K562 (cell line): ENCODE measurements around the gene RRH. TPM values are rescaled to one million over a fixed set of nuclear protein-coding genes. Genes with fewer than 3 reads are reported as not detected.

Experiments
- ELF1 ChIP-seq: fragments of 200-800 bp; sonication (Bioruptor generic); IDR thresholded peaks from 2 replicates; pipeline ENCODE4 v1.6.1; 2016; ENCODE audit warnings: missing genetic modification characterization, missing compliant biosample characterization
- EP400 ChIP-seq: fragments of 450-650 bp; IDR thresholded peaks from 2 replicates; pipeline ENCODE4 v1.6.1; 2017; ENCODE audit warnings: antibody characterized with exemption, mild to moderate bottlenecking, moderate library complexity
- FOXM1 ChIP-seq, 2 experiments: fragments of 450-650 bp in 1 of 2; sonication (generic) in 1 of 2; formaldehyde crosslinking in 1 of 2; IDR thresholded peaks; 2 replicates each; pipeline versions ENCODE4 v1.6.1 to v1.9.0; 2017 to 2022; ENCODE audit warnings: low read depth in 2 of 2, mild to moderate bottlenecking in 2 of 2, missing genetic modification reagents in 1 of 2, moderate library complexity in 1 of 2
- HIVEP1 ChIP-seq: fragments of 250-450 bp; sonication (Bioruptor Pico); IDR thresholded peaks from 2 replicates; pipeline ENCODE4 v1.4.0; 2020; ENCODE audit warnings: mild to moderate bottlenecking
- HNRNPH1 ChIP-seq: fragments of 200-400 bp; formaldehyde crosslinking; optimal IDR thresholded peaks from 2 replicates; pipeline ENCODE3; 2017; ENCODE audit warnings: low read depth, mild to moderate bottlenecking, low read length, moderate library complexity
- MCM5 ChIP-seq: fragments of 450-650 bp; IDR thresholded peaks from 2 replicates; pipeline ENCODE4 v1.6.1; 2016; ENCODE audit warnings: low read depth
- PHF8 ChIP-seq: fragments of 200-600 bp; sonication (generic); IDR thresholded peaks from 2 replicates; pipeline ENCODE4 v1.6.1; 2012; ENCODE audit warnings: mixed run types, mild to moderate bottlenecking, inconsistent platforms, low read length, moderate library complexity, borderline replicate concordance
- RBM17 ChIP-seq: fragments of 200-400 bp; formaldehyde crosslinking; IDR thresholded peaks from 2 replicates; pipeline ENCODE4 v1.6.1; 2017; ENCODE audit warnings: low read depth, mild to moderate bottlenecking, low read length, borderline replicate concordance
- RBM22 ChIP-seq: fragments of 200-400 bp; formaldehyde crosslinking; IDR thresholded peaks from 2 replicates; pipeline ENCODE4 v1.6.1; 2018; ENCODE audit warnings: low read length, low read depth; ENCODE audit not compliant: poor library complexity, severe bottlenecking
- SRSF1 ChIP-seq: fragments of 200-400 bp; formaldehyde crosslinking; IDR thresholded peaks from 2 replicates; pipeline ENCODE4 v1.6.1; 2017; ENCODE audit warnings: mild to moderate bottlenecking, low read depth, low read length, moderate library complexity
- TCF7 ChIP-seq: sonication (generic); IDR thresholded peaks from 2 replicates; pipeline ENCODE4 v1.6.1; 2016; ENCODE audit warnings: antibody characterized with exemption, borderline replicate concordance
- TRIM28 ChIP-seq: fragments of 450-650 bp; IDR thresholded peaks from 2 replicates; pipeline ENCODE4 v1.6.1; 2017
- ZBED1 ChIP-seq: IDR thresholded peaks from 2 replicates; pipeline ENCODE4 v1.6.1; 2014
- ZFP30 ChIP-seq: fragments of 250-450 bp; sonication (Bioruptor Pico); IDR thresholded peaks from 2 replicates; pipeline ENCODE4 v1.8.0; 2022; ENCODE audit warnings: moderate library complexity, mild to moderate bottlenecking, inconsistent platforms, borderline replicate concordance
- ZNF431 ChIP-seq: sonication (generic); formaldehyde crosslinking; IDR thresholded peaks from 2 replicates; pipeline ENCODE4 v1.8.0; 2022; ENCODE audit warnings: mild to moderate bottlenecking, missing genetic modification reagents
- ZNF445 ChIP-seq: fragments of 250-450 bp; sonication (Bioruptor Pico); IDR thresholded peaks from 2 replicates; pipeline ENCODE4 v1.4.0; 2020; ENCODE audit warnings: low read depth, mild to moderate bottlenecking, moderate library complexity
- ZNF778 ChIP-seq: fragments of 450-650 bp; formaldehyde crosslinking; IDR thresholded peaks from 2 replicates; pipeline ENCODE4 v1.4.0; 2020; ENCODE audit warnings: mild to moderate bottlenecking, moderate library complexity
- polyA plus RNA-seq, 8 experiments: library from polyadenylated mRNA; depleted of rRNA in 4 of 8; stranded (reverse) in 5 of 8; unstranded in 3 of 8; fragments of >200 nt; fragmentation: Nextera tagmentation in 2 of 8; fragmentation: Illumina TruSeq in 1 of 8; extraction: Ambion mirVana in 2 of 8; extraction: Trizol in 1 of 8; gene quantifications; 2 replicates each; pipeline versions ENCODE4 v1.2.1 to v1.2.3, GENCODE V29; 2011 to 2014; ENCODE audit warnings: inconsistent platforms in 1 of 8, missing spikeins in 1 of 8
- total RNA-seq, 7 experiments: library from RNA; depleted of rRNA in 6 of 7; stranded (reverse); fragments of >200 nt in 6 of 7; fragmentation: Illumina TruSeq in 2 of 7; extraction: Trizol in 2 of 7; gene quantifications; 2 replicates each; pipeline versions ENCODE4 v1.2.1 to v1.2.3, GENCODE V29; 2011 to 2021; ENCODE audit warnings: low replicate concordance in 1 of 7
- TF ChIP-seq, protein P1 (sequence below): fragments of 250-450 bp; sonication (Bioruptor Pico); IDR thresholded peaks from 2 replicates; pipeline ENCODE4 v1.8.0; 2022; ENCODE audit warnings: inconsistent platforms, mild to moderate bottlenecking, moderate library complexity, borderline replicate concordance
- TF ChIP-seq, protein P2 (sequence below): fragments of 450-650 bp; conservative IDR thresholded peaks from 2 replicates; pipeline ENCODE4 v1.6.1; 2016; ENCODE audit warnings: missing genetic modification characterization, low read depth, mild to moderate bottlenecking, control low read depth, missing compliant biosample characterization
- TF ChIP-seq, protein P3 (sequence below): fragments of 450-650 bp; IDR thresholded peaks from 2 replicates; pipeline ENCODE4 v1.7.0; 2016; ENCODE audit warnings: borderline replicate concordance

RRH gene
- total and polyA plus RNA-seq, 9 of the 15 experiments (the other 6 are each of a cell fraction or from before 2014, with no cell fraction given), result 0.04 to 0.31 (median 0.12) TPM; not detected in 3

DNA sequence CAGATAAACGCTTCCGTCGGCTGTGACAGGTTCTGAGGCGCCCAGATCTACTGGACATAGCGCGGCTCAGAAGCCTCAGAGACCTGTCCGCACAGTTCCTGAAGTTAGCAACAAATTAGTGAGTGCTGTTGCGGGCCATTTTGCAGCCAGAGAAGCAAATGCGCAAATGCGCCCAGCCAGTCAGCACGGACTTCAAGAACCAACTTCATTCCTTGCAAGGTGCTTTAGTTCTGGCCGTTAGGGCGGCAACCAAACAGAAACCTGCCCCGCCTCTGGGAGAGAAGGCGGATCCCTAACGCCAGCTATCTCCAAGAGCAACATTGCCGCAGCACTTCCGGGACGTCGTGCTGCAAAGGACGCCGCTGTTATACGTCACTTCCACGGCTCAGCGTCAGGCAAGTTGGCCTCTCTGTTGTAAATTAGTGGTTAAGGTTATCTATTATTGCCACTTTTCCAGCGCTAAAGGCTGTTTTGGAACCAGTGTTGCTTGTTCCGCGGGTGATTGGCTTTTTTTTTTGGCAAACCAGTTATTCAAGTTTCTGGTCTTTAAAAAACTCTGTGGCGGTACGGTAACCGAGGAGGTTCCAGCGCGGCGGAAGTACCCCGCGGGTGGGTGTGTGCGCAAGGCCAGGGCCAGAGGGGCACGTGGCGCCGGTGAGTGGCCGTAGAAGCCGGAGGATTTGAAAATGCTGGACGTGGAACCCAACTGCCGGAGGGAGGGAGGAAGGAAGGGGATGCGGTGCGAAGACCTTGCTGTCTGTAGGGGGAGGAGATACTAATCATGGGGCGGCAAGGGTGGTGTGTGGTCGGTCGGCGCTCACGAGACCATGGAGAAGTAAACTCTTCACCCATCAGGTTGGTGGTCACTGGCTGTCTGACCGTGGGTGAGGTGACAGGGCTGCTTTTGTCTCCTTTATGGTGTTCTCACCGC is 12.4 kb upstream of the RRH start, which contains the start of gene GAR1 (continued):
- TF ChIP-seq EP400, result peak; percentile 98
- TF ChIP-seq, protein P1, sequence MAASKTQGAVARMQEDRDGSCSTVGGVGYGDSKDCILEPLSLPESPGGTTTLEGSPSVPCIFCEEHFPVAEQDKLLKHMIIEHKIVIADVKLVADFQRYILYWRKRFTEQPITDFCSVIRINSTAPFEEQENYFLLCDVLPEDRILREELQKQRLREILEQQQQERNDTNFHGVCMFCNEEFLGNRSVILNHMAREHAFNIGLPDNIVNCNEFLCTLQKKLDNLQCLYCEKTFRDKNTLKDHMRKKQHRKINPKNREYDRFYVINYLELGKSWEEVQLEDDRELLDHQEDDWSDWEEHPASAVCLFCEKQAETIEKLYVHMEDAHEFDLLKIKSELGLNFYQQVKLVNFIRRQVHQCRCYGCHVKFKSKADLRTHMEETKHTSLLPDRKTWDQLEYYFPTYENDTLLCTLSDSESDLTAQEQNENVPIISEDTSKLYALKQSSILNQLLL (CRISPR knock-in tag), result no peak
- no peak for TF ChIP-seq HIVEP1 (CRISPR knock-in tag)
- no peak for TF ChIP-seq ZNF445 (CRISPR knock-in tag)
- TF ChIP-seq, protein P2, sequence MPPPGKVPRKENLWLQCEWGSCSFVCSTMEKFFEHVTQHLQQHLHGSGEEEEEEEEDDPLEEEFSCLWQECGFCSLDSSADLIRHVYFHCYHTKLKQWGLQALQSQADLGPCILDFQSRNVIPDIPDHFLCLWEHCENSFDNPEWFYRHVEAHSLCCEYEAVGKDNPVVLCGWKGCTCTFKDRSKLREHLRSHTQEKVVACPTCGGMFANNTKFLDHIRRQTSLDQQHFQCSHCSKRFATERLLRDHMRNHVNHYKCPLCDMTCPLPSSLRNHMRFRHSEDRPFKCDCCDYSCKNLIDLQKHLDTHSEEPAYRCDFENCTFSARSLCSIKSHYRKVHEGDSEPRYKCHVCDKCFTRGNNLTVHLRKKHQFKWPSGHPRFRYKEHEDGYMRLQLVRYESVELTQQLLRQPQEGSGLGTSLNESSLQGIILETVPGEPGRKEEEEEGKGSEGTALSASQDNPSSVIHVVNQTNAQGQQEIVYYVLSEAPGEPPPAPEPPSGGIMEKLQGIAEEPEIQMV (tag), result no peak
- TF ChIP-seq ZNF778 (CRISPR knock-in tag), result no peak
- TF ChIP-seq TRIM28, result no peak
- TF ChIP-seq ZBED1, result no peak
- no peak for TF ChIP-seq RBM17
- no peak for TF ChIP-seq MCM5
- TF ChIP-seq FOXM1 (IDR thresholded peaks at IDR 0.05; ENCODE audit: low read depth), result no peak; the same call in 1 of the 2 replicates
- no peak for TF ChIP-seq FOXM1 (CRISPR knock-in tag; IDR thresholded peaks at IDR 0.05; ENCODE audit: low read depth)
- TF ChIP-seq TCF7, result no peak
- peak; percentile 97 for TF ChIP-seq ELF1 (tag)
- no peak for TF ChIP-seq HNRNPH1
- TF ChIP-seq ZFP30 (CRISPR knock-in tag), result no peak
- TF ChIP-seq RBM22, result no peak
- TF ChIP-seq, protein P3, sequence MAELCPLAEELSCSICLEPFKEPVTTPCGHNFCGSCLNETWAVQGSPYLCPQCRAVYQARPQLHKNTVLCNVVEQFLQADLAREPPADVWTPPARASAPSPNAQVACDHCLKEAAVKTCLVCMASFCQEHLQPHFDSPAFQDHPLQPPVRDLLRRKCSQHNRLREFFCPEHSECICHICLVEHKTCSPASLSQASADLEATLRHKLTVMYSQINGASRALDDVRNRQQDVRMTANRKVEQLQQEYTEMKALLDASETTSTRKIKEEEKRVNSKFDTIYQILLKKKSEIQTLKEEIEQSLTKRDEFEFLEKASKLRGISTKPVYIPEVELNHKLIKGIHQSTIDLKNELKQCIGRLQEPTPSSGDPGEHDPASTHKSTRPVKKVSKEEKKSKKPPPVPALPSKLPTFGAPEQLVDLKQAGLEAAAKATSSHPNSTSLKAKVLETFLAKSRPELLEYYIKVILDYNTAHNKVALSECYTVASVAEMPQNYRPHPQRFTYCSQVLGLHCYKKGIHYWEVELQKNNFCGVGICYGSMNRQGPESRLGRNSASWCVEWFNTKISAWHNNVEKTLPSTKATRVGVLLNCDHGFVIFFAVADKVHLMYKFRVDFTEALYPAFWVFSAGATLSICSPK, result no peak
- TF ChIP-seq ZNF431 (CRISPR knock-in tag), result peak; percentile 57; the same call in 1 of the 2 replicates
- TF ChIP-seq PHF8, result peak; percentile 79
- no peak for TF ChIP-seq SRSF1
